ENCODE measurements around the gene FAH. TPM values are rescaled to one million over a fixed set of nuclear protein-coding genes. Genes with fewer than 3 reads are reported as not detected.
A peak's percentile ranks its signal among the peaks of the same experiment; 100 is the strongest.

The FAH gene
- total RNA-seq, 1 donor from 2014 or later = 8.3 TPM

- peaks cover 6% of the 10 kb centered on the region for H3K27me3 Mint-ChIP-seq (ENCODE audit: insufficient read depth, low read depth)
- peaks cover 30% of the 10 kb centered on the region for H3K4me1 Mint-ChIP-seq
- peaks cover 3% of the 10 kb centered on the region for H3K9me3 Mint-ChIP-seq
- DNase-seq (ENCODE audit: low spot score) = no peak
- H3K4me3 ChIP-seq = no peak overlapping the region
- H3K79me2 ChIP-seq (ENCODE audit: low read depth) = no peaks in the 10 kb centered on the region
- H3K9ac ChIP-seq = no peak overlapping the region
- no peaks in the 10 kb centered on the region for H3K27me3 ChIP-seq
- no peak overlapping the region for H3K27ac Mint-ChIP-seq
- H3K9me3 ChIP-seq (ENCODE audit: low read depth) = no peaks in the 10 kb centered on the region
- peaks cover 21% of the 10 kb centered on the region for H3F3A ChIP-seq (ENCODE audit: low read depth)
- peaks cover 11% of the 10 kb centered on the region for H3K4me1 ChIP-seq
- H3K36me3 ChIP-seq = no peaks in the 10 kb centered on the region
- H3K4me2 ChIP-seq = no peak overlapping the region
- no peak overlapping the region for H3K4me3 Mint-ChIP-seq
- TF ChIP-seq EZH2 (IDR thresholded peaks at IDR 0.05) = no peak
- TF ChIP-seq, protein P1, sequence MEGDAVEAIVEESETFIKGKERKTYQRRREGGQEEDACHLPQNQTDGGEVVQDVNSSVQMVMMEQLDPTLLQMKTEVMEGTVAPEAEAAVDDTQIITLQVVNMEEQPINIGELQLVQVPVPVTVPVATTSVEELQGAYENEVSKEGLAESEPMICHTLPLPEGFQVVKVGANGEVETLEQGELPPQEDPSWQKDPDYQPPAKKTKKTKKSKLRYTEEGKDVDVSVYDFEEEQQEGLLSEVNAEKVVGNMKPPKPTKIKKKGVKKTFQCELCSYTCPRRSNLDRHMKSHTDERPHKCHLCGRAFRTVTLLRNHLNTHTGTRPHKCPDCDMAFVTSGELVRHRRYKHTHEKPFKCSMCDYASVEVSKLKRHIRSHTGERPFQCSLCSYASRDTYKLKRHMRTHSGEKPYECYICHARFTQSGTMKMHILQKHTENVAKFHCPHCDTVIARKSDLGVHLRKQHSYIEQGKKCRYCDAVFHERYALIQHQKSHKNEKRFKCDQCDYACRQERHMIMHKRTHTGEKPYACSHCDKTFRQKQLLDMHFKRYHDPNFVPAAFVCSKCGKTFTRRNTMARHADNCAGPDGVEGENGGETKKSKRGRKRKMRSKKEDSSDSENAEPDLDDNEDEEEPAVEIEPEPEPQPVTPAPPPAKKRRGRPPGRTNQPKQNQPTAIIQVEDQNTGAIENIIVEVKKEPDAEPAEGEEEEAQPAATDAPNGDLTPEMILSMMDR (IDR thresholded peaks at IDR 0.05) = no peak
- no peak for TF ChIP-seq EZH2phosphoT487 (IDR thresholded peaks at IDR 0.05)
- no peak overlapping the region for H2AFZ ChIP-seq (replicated peaks)
- H3K36me3 Mint-ChIP-seq = peaks cover 24% of the 10 kb centered on the region
- H4K20me1 ChIP-seq (ENCODE audit: low read depth) = no peaks in the 10 kb centered on the region
- H3K27ac ChIP-seq = no peak overlapping the region
Observed at GRCh38 chr15:80186597-80186996, 33.8 kb downstream of the FAH start.

GRCh38 chr15:80188251-80188650 is 35.5 kb downstream of the FAH start:
- no peak overlapping the region for H3K4me3 Mint-ChIP-seq
- Histone ChIP-seq H3K36me3 (no peaks in the 10 kb centered on the region), H3K27me3 (no peaks in the 10 kb centered on the region), H3K4me2 (peak overlapping the region; percentile 46), H2AFZ (replicated peaks) (no peak overlapping the region), H3K4me3 (no peak overlapping the region), H3K9ac (no peak overlapping the region), H3F3A (ENCODE audit: low read depth) (peaks cover 21% of the 10 kb centered on the region), H3K9me3 (ENCODE audit: low read depth) (no peaks in the 10 kb centered on the region), H3K27ac (peak overlapping the region; percentile 79), H3K4me1 (peaks cover 14% of the 10 kb centered on the region), H3K79me2 (ENCODE audit: low read depth) (no peaks in the 10 kb centered on the region), H4K20me1 (ENCODE audit: low read depth) (no peaks in the 10 kb centered on the region)
- peak; percentile 55 for DNase-seq (ENCODE audit: low spot score)
- peaks cover 30% of the 10 kb centered on the region for H3K4me1 Mint-ChIP-seq
- H3K27ac Mint-ChIP-seq = peak overlapping the region; percentile 53
- H3K27me3 Mint-ChIP-seq (ENCODE audit: insufficient read depth, low read depth) = peaks cover 8% of the 10 kb centered on the region
- peaks cover 20% of the 10 kb centered on the region for H3K36me3 Mint-ChIP-seq
- H3K9me3 Mint-ChIP-seq = peaks cover 3% of the 10 kb centered on the region
- no peak for TF ChIP-seq EZH2 (IDR thresholded peaks at IDR 0.05)
- no peak for TF ChIP-seq EZH2phosphoT487 (IDR thresholded peaks at IDR 0.05)
- TF ChIP-seq, protein P1 (IDR thresholded peaks at IDR 0.05) = no peak

GRCh38 chr15:80191198-80191597 is 38.4 kb downstream of the FAH start:
- no peaks in the 10 kb centered on the region for H3K27me3 ChIP-seq

More at GRCh38 chr15:80191198-80191597, 38.4 kb downstream of the FAH start:
- Histone ChIP-seq H3K36me3 (no peaks in the 10 kb centered on the region), H3K27ac (no peak overlapping the region), H3K79me2 (ENCODE audit: low read depth) (no peaks in the 10 kb centered on the region), H3K9ac (no peak overlapping the region), H2AFZ (replicated peaks) (no peak overlapping the region), H3F3A (ENCODE audit: low read depth) (peaks cover 21% of the 10 kb centered on the region), H3K9me3 (ENCODE audit: low read depth) (no peaks in the 10 kb centered on the region), H3K4me1 (peaks cover 20% of the 10 kb centered on the region), H4K20me1 (ENCODE audit: low read depth) (no peaks in the 10 kb centered on the region), H3K4me3 (no peak overlapping the region), H3K4me2 (no peak overlapping the region)
- no peak for DNase-seq (ENCODE audit: low spot score)
- no peak overlapping the region for H3K27ac Mint-ChIP-seq
- H3K4me1 Mint-ChIP-seq = peaks cover 20% of the 10 kb centered on the region
- H3K9me3 Mint-ChIP-seq = peaks cover 3% of the 10 kb centered on the region
- TF ChIP-seq EZH2phosphoT487 (IDR thresholded peaks at IDR 0.05) = no peak
- TF ChIP-seq EZH2 (IDR thresholded peaks at IDR 0.05) = no peak
- TF ChIP-seq, protein P1 (IDR thresholded peaks at IDR 0.05) = no peak
- peaks cover 9% of the 10 kb centered on the region for H3K27me3 Mint-ChIP-seq (ENCODE audit: insufficient read depth, low read depth)
- peaks cover 14% of the 10 kb centered on the region for H3K36me3 Mint-ChIP-seq
- H3K4me3 Mint-ChIP-seq = no peak overlapping the region
